SK-N-SH treated with all-trans-retinoic acid at 6 μM for 48 hours (cell line): ENCODE measurements around the gene ZNF142.

Source experiments
- ATAC-seq: fragments of 200-7000 bp; cut with Tn5 transposase; 3 replicates; pipeline ENCODE4 v1.9.1; 2020; ENCODE audit warnings: mild to moderate bottlenecking, moderate library complexity
- BACH2 ChIP-seq: fragments of 250-450 bp; sonication (Bioruptor Pico); IDR thresholded peaks from 2 replicates; pipeline ENCODE4 v1.9.0; 2021; ENCODE audit warnings: mild to moderate bottlenecking, borderline replicate concordance
- CSRNP3 ChIP-seq: fragments of 250-450 bp; sonication (Bioruptor Pico); IDR thresholded peaks from 2 replicates; pipeline ENCODE4 v1.5.1; 2021; ENCODE audit warnings: mild to moderate bottlenecking, moderate library complexity
- GLIS3 ChIP-seq: fragments of 250-450 bp; sonication (Bioruptor Pico); IDR thresholded peaks from 2 replicates; pipeline ENCODE4 v1.5.0; 2020; ENCODE audit warnings: mild to moderate bottlenecking, moderate library complexity
- ISL1 ChIP-seq: fragments of 250-450 bp; sonication (Bioruptor Pico); IDR thresholded peaks from 2 replicates; pipeline ENCODE4 v2.1.2; 2022; ENCODE audit warnings: mild to moderate bottlenecking, moderate library complexity
- POU6F1 ChIP-seq: fragments of 250-450 bp; sonication (Bioruptor Pico); IDR thresholded peaks from 2 replicates; pipeline ENCODE4 v1.8.0; 2021; ENCODE audit warnings: low read depth, mild to moderate bottlenecking, moderate library complexity, borderline replicate concordance
- SNAI2 ChIP-seq: fragments of 250-450 bp; sonication (Bioruptor Pico); IDR thresholded peaks from 2 replicates; pipeline ENCODE4 v1.5.0; 2020; ENCODE audit warnings: mild to moderate bottlenecking, moderate library complexity
- TSHZ2 ChIP-seq: fragments of 250-450 bp; sonication (Bioruptor Pico); IDR thresholded peaks from 2 replicates; pipeline ENCODE4 v1.5.0; 2020; ENCODE audit warnings: mild to moderate bottlenecking, moderate library complexity
- ZC3H10 ChIP-seq: fragments of 250-450 bp; sonication (Bioruptor Pico); IDR thresholded peaks from 2 replicates; pipeline ENCODE4 v1.5.1; 2021; ENCODE audit warnings: mild to moderate bottlenecking, moderate library complexity
- ZFP3 ChIP-seq: fragments of 250-450 bp; sonication (Bioruptor Pico); IDR thresholded peaks from 2 replicates; pipeline ENCODE4 v1.5.0; 2020; ENCODE audit warnings: mild to moderate bottlenecking, moderate library complexity
- ZNF565 ChIP-seq: fragments of 450-650 bp; formaldehyde crosslinking; conservative IDR thresholded peaks from 2 replicates; pipeline ENCODE4 v1.5.0; 2020; ENCODE audit warnings: low read depth, mild to moderate bottlenecking, moderate library complexity
- TF ChIP-seq, protein P1 (sequence below): fragments of 250-450 bp; sonication (Bioruptor Pico); IDR thresholded peaks from 2 replicates; pipeline ENCODE4 v1.8.0; 2020; ENCODE audit warnings: mild to moderate bottlenecking, moderate library complexity, borderline replicate concordance
- TF ChIP-seq, protein P2 (sequence below): fragments of 250-450 bp; sonication (Bioruptor Pico); IDR thresholded peaks from 2 replicates; pipeline ENCODE4 v1.5.1; 2020; ENCODE audit warnings: low read depth, mild to moderate bottlenecking, moderate library complexity

ZNF142 gene

DNA sequence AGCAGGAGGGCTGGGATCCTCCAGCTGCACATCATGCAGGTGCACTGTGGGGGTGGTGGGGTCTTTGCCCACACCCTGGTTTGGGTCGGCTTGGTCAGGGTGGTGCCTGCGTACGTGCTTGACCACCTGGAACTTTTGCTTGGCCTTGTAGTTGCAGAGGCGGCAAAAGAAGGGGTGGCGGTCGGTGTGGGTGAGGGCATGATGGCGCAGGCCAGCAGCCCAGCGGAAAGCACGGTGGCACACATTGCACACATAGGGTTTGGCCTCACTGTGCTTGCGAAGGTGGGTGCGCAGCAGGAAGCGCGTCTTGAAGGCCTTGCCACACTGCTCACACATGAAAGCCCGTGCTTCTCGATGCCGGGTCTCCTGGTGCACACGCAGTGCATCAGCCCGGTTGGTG lies 21.1 kb downstream of the ZNF142 start:
- TF ChIP-seq ZFP3 (CRISPR knock-in tag) (no peak), TSHZ2 (CRISPR knock-in tag) (no peak), ZNF565 (CRISPR knock-in tag) (no peak), ZC3H10 (CRISPR knock-in tag) (no peak), SNAI2 (CRISPR knock-in tag) (no peak)
- TF ChIP-seq, protein P1, sequence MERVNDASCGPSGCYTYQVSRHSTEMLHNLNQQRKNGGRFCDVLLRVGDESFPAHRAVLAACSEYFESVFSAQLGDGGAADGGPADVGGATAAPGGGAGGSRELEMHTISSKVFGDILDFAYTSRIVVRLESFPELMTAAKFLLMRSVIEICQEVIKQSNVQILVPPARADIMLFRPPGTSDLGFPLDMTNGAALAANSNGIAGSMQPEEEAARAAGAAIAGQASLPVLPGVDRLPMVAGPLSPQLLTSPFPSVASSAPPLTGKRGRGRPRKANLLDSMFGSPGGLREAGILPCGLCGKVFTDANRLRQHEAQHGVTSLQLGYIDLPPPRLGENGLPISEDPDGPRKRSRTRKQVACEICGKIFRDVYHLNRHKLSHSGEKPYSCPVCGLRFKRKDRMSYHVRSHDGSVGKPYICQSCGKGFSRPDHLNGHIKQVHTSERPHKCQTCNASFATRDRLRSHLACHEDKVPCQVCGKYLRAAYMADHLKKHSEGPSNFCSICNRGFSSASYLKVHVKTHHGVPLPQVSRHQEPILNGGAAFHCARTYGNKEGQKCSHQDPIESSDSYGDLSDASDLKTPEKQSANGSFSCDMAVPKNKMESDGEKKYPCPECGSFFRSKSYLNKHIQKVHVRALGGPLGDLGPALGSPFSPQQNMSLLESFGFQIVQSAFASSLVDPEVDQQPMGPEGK = no peak
- ATAC-seq = no peak

DNA sequence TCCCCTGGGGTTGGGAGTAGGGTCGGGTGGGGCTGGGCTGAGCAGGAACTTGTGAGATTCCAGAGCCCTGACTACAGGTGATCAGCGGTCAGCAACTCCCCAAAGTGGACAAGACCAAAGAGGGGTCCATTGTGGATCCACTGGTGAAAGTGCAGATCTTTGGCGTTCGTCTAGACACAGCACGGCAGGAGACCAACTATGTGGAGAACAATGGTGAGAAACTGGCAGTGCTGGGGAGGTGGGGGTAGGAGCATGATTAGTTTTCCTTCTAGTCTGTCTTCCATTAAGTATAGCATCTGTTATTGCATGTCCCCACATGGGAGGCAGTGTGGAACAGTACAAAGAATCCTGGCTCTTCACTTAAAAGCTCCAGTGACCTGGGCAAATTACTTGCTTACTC lies 23.7 kb downstream of the ZNF142 start:
- no peak for ATAC-seq
- TF ChIP-seq, protein P1 = no peak
- TF ChIP-seq GLIS3 (CRISPR knock-in tag) (no peak), SNAI2 (CRISPR knock-in tag) (no peak), BACH2 (CRISPR knock-in tag) (no peak)

GRCh38 chr2:218631837-218632236 lies 27.6 kb downstream of the ZNF142 start:
- ATAC-seq = no peak
- TF ChIP-seq ISL1 (no peak), CSRNP3 (CRISPR knock-in tag) (no peak), TSHZ2 (CRISPR knock-in tag) (no peak), POU6F1 (no peak), SNAI2 (CRISPR knock-in tag) (no peak)

DNA sequence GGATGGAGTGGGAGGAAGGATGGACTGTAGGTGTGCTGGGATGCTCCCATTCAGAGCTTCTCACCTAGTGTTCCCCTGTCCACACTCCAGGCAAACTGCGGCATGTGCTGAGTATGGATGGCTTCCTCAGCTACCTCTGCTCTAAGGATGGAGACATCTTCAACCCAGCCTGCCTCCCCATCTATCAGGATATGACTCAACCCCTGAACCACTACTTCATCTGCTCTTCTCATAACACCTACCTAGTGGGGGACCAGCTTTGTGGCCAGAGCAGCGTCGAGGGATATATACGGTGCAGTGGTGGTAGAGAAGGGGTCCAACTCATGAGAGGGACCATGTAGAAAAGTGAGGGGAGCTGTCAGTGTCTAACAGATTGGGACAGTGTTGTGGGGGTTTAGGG lies 31.5 kb downstream of the ZNF142 start:
- ATAC-seq = no peak
- TF ChIP-seq CSRNP3 (CRISPR knock-in tag) (no peak), ZNF565 (CRISPR knock-in tag) (no peak), TSHZ2 (CRISPR knock-in tag) (no peak), POU6F1 (no peak), ZC3H10 (CRISPR knock-in tag) (no peak), SNAI2 (CRISPR knock-in tag) (no peak)
- TF ChIP-seq, protein P2, sequence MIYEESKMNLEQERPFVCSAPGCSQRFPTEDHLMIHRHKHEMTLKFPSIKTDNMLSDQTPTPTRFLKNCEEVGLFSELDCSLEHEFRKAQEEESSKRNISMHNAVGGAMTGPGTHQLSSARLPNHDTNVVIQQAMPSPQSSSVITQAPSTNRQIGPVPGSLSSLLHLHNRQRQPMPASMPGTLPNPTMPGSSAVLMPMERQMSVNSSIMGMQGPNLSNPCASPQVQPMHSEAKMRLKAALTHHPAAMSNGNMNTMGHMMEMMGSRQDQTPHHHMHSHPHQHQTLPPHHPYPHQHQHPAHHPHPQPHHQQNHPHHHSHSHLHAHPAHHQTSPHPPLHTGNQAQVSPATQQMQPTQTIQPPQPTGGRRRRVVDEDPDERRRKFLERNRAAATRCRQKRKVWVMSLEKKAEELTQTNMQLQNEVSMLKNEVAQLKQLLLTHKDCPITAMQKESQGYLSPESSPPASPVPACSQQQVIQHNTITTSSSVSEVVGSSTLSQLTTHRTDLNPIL (CRISPR knock-in tag) = no peak
